Astrocyte (in vitro differentiated cells and primary cell): ENCODE measurements around the gene FTO. TPM values are rescaled to one million over a fixed set of nuclear protein-coding genes. Genes with fewer than 3 reads are reported as not detected.

ENCODE experiments used
- DNase-seq: peaks from one replicate; pipeline ENCODE4 v3.0.0-alpha.2; 2010; ENCODE audit warnings: low read depth
- FAIRE-seq: peaks from 2 replicates; lab custom pipeline; 2011; peaks lifted over from hg19 to GRCh38; lab: Jason Lieb, UNC
- H2AFZ ChIP-seq: 2 replicates; pipeline ENCODE4 v1.6.0; 2012; ENCODE audit warnings: low read depth, low read length, inconsistent platforms
- H3K27ac ChIP-seq: 2 replicates; pipeline ENCODE4 v1.5.1; 2011; ENCODE audit warnings: low read depth, low read length, inconsistent platforms
- H3K27me3 ChIP-seq: 2 replicates; pipeline ENCODE4 v1.6.0; 2011; ENCODE audit warnings: low read length, inconsistent platforms; ENCODE audit not compliant: insufficient read depth
- H3K36me3 ChIP-seq: 2 replicates; pipeline ENCODE4 v1.5.1; 2011; ENCODE audit warnings: low read length, inconsistent platforms; ENCODE audit not compliant: insufficient read depth
- H3K4me1 ChIP-seq: 2 replicates; pipeline ENCODE4 v1.5.1; 2011; ENCODE audit warnings: low read length, inconsistent platforms; ENCODE audit not compliant: insufficient read depth
- H3K4me2 ChIP-seq: 2 replicates; pipeline ENCODE4 v1.6.0; 2012; ENCODE audit warnings: low read length, inconsistent platforms
- H3K4me3 ChIP-seq: 2 replicates; pipeline ENCODE4 v1.5.1; 2011; ENCODE audit warnings: low read depth, mild to moderate bottlenecking, low read length, inconsistent platforms; ENCODE audit not compliant: insufficient read depth
- H3K79me2 ChIP-seq: 2 replicates; pipeline ENCODE4 v1.6.0; 2012; ENCODE audit warnings: mild to moderate bottlenecking, low read length, inconsistent platforms; ENCODE audit not compliant: insufficient read depth
- H3K9ac ChIP-seq: 2 replicates; pipeline ENCODE4 v1.6.0; 2012; ENCODE audit warnings: mild to moderate bottlenecking, low read length, inconsistent platforms
- H3K9me3 ChIP-seq: 2 replicates; pipeline ENCODE4 v1.5.1; 2012; ENCODE audit warnings: low read depth, mild to moderate bottlenecking, low read length, inconsistent platforms; ENCODE audit not compliant: insufficient read depth
- H4K20me1 ChIP-seq: 2 replicates; pipeline ENCODE4 v1.6.0; 2012; ENCODE audit warnings: low read length, inconsistent platforms; ENCODE audit not compliant: insufficient read depth
- H3K27ac Mint-ChIP-seq: one replicate; pipeline ENCODE4 v1.8.0; 2021; ENCODE audit warnings: mild to moderate bottlenecking, mixed read lengths; ENCODE audit not compliant: unreplicated experiment
- H3K27me3 Mint-ChIP-seq: one replicate; pipeline ENCODE4 v1.8.0; 2021; ENCODE audit warnings: low read depth, mixed read lengths; ENCODE audit not compliant: unreplicated experiment
- H3K36me3 Mint-ChIP-seq: one replicate; pipeline ENCODE4 v1.8.0; 2021; ENCODE audit warnings: low read depth, mixed read lengths; ENCODE audit not compliant: unreplicated experiment
- H3K4me1 Mint-ChIP-seq: one replicate; pipeline ENCODE4 v1.8.0; 2021; ENCODE audit warnings: low read depth, mixed read lengths; ENCODE audit not compliant: unreplicated experiment
- H3K4me3 Mint-ChIP-seq: one replicate; pipeline ENCODE4 v1.8.0; 2021; ENCODE audit warnings: mild to moderate bottlenecking, moderate library complexity, mixed read lengths; ENCODE audit not compliant: unreplicated experiment
- H3K9me3 Mint-ChIP-seq: one replicate; pipeline ENCODE4 v1.8.0; 2021; ENCODE audit warnings: mild to moderate bottlenecking, mixed read lengths; ENCODE audit not compliant: unreplicated experiment
- EZH2 ChIP-seq: IDR thresholded peaks from 2 replicates; pipeline ENCODE4 v1.6.1; 2012; ENCODE audit warnings: mild to moderate bottlenecking, low read length, inconsistent platforms; ENCODE audit not compliant: insufficient read depth
- total RNA-seq: library from RNA; stranded (reverse); gene quantifications from 2 replicates; pipeline ENCODE4 v1.2.1, GENCODE V29; 2021
- TF ChIP-seq, protein P1 (sequence below): IDR thresholded peaks from 2 replicates; pipeline ENCODE4 v1.5.1; 2011; ENCODE audit warnings: low read depth, mild to moderate bottlenecking, inconsistent platforms, low read length, moderate library complexity; ENCODE audit not compliant: insufficient read depth

The FTO gene
- total RNA-seq, 1 donor from 2014 or later: 73.1 TPM

DNA sequence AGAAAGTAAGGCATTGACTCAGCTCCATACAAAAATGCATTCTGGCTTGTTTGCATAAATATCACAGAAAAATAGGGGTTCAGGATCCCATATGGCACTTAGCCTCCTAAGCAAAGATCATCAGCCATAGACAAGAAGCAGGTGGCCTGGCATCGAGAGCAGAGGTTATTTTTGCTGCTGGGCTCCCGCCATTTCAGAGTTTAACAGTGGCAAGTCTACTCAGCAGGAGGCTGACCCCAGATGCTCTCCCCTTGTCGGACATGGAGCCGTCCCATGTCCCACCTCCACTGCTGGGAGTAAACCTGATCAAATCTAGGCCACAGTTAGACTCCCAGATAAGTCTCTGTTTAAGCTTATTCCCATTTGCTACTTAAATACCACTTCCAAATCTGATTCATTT lies 269.1 kb downstream of the FTO start:
- Histone ChIP-seq H4K20me1 (peaks cover 8% of the 10 kb centered on the region), H3K36me3 (no peaks in the 10 kb centered on the region), H3K27me3 (no peaks in the 10 kb centered on the region), H3K27ac (no peak overlapping the region), H2AFZ (no peak overlapping the region), H3K4me3 (no peak overlapping the region), H3K4me1 (peaks cover 3% of the 10 kb centered on the region), H3K79me2 (no peaks in the 10 kb centered on the region), H3K9me3 (no peaks in the 10 kb centered on the region), H3K9ac (no peak overlapping the region), H3K4me2 (no peak overlapping the region)
- H3K4me3 Mint-ChIP-seq: no peak overlapping the region
- no peak overlapping the region for H3K27ac Mint-ChIP-seq
- no peaks in the 10 kb centered on the region for H3K9me3 Mint-ChIP-seq
- DNase-seq (no peak), FAIRE-seq (no peak)
- H3K4me1 Mint-ChIP-seq: peaks cover 14% of the 10 kb centered on the region
- TF ChIP-seq EZH2: no peak
- TF ChIP-seq, protein P1, sequence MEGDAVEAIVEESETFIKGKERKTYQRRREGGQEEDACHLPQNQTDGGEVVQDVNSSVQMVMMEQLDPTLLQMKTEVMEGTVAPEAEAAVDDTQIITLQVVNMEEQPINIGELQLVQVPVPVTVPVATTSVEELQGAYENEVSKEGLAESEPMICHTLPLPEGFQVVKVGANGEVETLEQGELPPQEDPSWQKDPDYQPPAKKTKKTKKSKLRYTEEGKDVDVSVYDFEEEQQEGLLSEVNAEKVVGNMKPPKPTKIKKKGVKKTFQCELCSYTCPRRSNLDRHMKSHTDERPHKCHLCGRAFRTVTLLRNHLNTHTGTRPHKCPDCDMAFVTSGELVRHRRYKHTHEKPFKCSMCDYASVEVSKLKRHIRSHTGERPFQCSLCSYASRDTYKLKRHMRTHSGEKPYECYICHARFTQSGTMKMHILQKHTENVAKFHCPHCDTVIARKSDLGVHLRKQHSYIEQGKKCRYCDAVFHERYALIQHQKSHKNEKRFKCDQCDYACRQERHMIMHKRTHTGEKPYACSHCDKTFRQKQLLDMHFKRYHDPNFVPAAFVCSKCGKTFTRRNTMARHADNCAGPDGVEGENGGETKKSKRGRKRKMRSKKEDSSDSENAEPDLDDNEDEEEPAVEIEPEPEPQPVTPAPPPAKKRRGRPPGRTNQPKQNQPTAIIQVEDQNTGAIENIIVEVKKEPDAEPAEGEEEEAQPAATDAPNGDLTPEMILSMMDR: no peak
- no peaks in the 10 kb centered on the region for H3K36me3 Mint-ChIP-seq
- no peaks in the 10 kb centered on the region for H3K27me3 Mint-ChIP-seq

DNA sequence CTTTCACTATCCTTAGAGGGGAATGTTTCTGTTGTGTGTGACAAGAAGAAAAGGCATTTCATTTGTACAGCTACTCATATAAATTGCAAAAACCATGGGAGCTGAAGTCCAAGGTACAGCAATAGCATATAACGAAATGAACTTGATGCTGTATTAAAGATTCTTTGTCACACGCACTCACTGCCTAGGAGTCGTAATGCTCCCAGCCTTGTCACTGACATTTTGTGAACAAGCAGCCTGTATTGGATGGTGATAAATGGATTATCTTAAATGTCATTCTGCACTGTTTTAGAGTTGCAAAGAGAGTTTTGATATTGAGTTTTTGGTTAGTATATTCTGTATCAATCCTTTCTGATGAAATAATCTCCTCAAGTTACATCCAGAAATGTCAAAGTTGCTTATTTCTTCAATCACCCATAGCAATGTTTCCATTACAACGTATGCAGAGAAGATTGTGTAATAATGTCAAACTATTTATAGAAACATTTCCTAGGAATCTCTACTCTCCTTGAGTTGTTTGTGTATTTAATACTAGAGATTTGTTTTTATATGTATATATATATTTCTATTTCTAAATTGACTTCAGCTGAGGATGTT lies 270.6 kb downstream of the FTO start:
- Histone ChIP-seq H3K4me2 (no peak overlapping the region), H3K79me2 (no peaks in the 10 kb centered on the region), H3K36me3 (no peaks in the 10 kb centered on the region), H2AFZ (no peak overlapping the region), H3K27ac (no peak overlapping the region), H3K4me3 (no peak overlapping the region), H3K9me3 (no peaks in the 10 kb centered on the region), H4K20me1 (peaks cover 3% of the 10 kb centered on the region), H3K9ac (no peak overlapping the region), H3K27me3 (no peaks in the 10 kb centered on the region), H3K4me1 (no peaks in the 10 kb centered on the region)
- H3K4me1 Mint-ChIP-seq: peaks cover 2% of the 10 kb centered on the region
- no peak overlapping the region for H3K27ac Mint-ChIP-seq
- H3K9me3 Mint-ChIP-seq: no peaks in the 10 kb centered on the region
- no peak for TF ChIP-seq EZH2
- TF ChIP-seq, protein P1: no peak
- H3K4me3 Mint-ChIP-seq: no peak overlapping the region
- FAIRE-seq (peak; percentile 13), DNase-seq (no peak)
- H3K36me3 Mint-ChIP-seq: no peaks in the 10 kb centered on the region
- H3K27me3 Mint-ChIP-seq: no peaks in the 10 kb centered on the region

DNA sequence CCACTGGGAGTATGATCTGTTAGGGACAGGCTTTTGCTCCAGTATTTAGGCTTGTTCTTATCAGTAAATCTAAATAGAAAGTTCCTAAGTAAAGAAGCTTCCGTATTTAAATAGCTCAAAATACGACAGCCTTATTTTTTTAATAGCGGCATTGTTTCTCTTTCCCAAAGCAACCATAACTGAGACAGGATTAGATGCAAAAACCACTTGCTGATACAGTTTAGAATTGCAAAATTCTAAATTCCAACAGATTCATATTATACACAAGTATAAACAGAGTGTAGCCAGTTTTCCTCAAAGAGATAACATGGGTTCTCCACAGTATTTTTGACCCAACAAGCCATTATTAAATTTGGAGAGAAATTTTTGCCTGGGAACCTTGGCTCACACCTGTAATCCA lies 276.7 kb downstream of the FTO start:
- Mint-ChIP-seq H3K4me3 (no peak overlapping the region), H3K9me3 (no peaks in the 10 kb centered on the region), H3K36me3 (no peaks in the 10 kb centered on the region), H3K4me1 (no peaks in the 10 kb centered on the region), H3K27ac (no peak overlapping the region), H3K27me3 (no peaks in the 10 kb centered on the region)
- no peaks in the 10 kb centered on the region for H3K4me1 ChIP-seq
- H3K79me2 ChIP-seq: no peaks in the 10 kb centered on the region
- no peaks in the 10 kb centered on the region for H3K36me3 ChIP-seq
- H3K27ac ChIP-seq: no peak overlapping the region
- TF ChIP-seq EZH2: no peak
- TF ChIP-seq, protein P1: no peak
- no peak for FAIRE-seq
- no peak overlapping the region for H3K9ac ChIP-seq
- H4K20me1 ChIP-seq: peaks cover 3% of the 10 kb centered on the region
- no peak for DNase-seq
- H3K9me3 ChIP-seq: no peaks in the 10 kb centered on the region
- no peaks in the 10 kb centered on the region for H3K27me3 ChIP-seq
- H2AFZ ChIP-seq: no peak overlapping the region
- H3K4me2 ChIP-seq: no peak overlapping the region
- H3K4me3 ChIP-seq: no peak overlapping the region
